GM20000 (cell line): ENCODE results near the gene ENTPD1.
"Not testable (repeated sequence)": the region's sequence is repeated elsewhere in the genome, so short reads cannot be mapped to it uniquely, and the experiment has no call there.

Experiments
- DNase-seq: peaks from one replicate; pipeline ENCODE4 v3.0.0; 2012; ENCODE audit warnings: low spot score
- TF ChIP-seq, protein P1 (sequence below): IDR thresholded peaks from 2 replicates; pipeline ENCODE4 v1.5.1; 2012; ENCODE audit warnings: mild to moderate bottlenecking, control low read depth; ENCODE audit errors: extremely low read depth, missing control alignments

Gene ENTPD1

DNA sequence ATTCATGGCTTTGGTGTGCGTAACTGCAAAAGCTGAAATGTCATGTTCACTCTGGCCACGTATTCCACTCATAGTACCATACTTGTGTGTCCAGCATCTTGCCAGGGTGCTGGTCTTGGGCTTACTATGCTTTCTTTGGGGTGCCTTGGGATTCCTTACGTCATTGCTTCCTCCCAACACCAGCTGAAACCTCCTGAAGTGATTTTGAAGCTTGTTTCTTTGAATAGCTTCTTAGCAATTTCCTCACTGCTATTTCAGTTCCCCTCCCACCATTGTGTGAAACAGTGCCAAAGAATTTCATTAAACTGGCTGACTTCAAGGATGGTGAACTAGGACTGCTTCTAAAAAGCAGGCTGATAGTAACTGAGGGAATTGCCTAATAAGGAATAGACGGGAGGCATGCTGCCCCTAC, 36.9 kb downstream of the ENTPD1 start:
- TF ChIP-seq, protein P1, sequence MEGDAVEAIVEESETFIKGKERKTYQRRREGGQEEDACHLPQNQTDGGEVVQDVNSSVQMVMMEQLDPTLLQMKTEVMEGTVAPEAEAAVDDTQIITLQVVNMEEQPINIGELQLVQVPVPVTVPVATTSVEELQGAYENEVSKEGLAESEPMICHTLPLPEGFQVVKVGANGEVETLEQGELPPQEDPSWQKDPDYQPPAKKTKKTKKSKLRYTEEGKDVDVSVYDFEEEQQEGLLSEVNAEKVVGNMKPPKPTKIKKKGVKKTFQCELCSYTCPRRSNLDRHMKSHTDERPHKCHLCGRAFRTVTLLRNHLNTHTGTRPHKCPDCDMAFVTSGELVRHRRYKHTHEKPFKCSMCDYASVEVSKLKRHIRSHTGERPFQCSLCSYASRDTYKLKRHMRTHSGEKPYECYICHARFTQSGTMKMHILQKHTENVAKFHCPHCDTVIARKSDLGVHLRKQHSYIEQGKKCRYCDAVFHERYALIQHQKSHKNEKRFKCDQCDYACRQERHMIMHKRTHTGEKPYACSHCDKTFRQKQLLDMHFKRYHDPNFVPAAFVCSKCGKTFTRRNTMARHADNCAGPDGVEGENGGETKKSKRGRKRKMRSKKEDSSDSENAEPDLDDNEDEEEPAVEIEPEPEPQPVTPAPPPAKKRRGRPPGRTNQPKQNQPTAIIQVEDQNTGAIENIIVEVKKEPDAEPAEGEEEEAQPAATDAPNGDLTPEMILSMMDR, result no peak
- DNase-seq, result no peak

GRCh38 chr10:95793401-95794045, 37.6 kb downstream of the ENTPD1 start:
- TF ChIP-seq, protein P1, result no peak
- DNase-seq, result no peak

- TF ChIP-seq, protein P1, result no peak
- no peak for DNase-seq
Measured at GRCh38 chr10:95794195-95794594, 38.2 kb downstream of the ENTPD1 start.

- TF ChIP-seq, protein P1, result no peak
- no peak for DNase-seq
Measured at GRCh38 chr10:95795602-95796001, 39.6 kb downstream of the ENTPD1 start.

DNA sequence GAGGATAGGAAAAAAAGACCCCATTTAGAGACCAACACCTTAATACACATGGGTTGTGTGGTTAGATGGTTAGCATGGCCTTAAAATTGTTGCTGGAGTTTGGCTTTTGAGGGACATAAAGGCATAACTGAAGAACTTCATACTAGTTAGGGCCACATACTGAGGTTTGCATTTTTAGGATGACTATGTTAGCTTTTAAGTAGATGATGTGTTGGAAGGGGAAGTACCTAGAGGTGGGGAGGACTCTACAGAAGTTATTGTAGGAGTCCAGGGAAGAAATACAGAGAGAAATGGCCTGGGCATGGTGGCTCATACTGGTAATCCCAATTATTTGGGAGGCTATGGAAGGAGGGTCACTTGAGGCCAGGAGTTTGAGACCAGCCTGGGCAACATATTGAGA, 40.5 kb downstream of the ENTPD1 start:
- DNase-seq, result no peak

GRCh38 chr10:95798096-95798855, 42.3 kb downstream of the ENTPD1 start:
- DNase-seq, result no peak
- TF ChIP-seq, protein P1, result no peak

More for the DNA sequence above, 40.5 kb downstream of the ENTPD1 start:
- TF ChIP-seq, protein P1, result no peak

DNA sequence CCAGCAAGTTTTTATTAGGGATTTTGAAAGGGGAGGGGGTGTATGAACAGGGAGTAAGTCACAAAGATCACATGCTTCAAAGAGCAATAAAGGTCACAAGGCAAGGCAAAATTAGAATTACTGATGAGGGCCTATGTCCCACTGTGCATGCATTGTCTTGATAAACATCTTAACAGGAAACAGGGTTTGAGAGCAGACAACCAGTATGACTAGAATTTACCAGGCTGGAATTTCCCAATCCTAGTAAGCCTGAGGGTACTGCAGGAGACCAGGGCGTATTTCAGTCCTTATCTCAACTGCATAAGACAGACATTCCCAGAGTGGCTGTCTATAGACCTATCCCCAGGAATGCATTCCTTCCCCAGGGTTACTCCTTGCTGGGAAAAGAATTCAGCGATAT, 44.3 kb downstream of the ENTPD1 start:
- not testable (repeated sequence) for DNase-seq

DNA sequence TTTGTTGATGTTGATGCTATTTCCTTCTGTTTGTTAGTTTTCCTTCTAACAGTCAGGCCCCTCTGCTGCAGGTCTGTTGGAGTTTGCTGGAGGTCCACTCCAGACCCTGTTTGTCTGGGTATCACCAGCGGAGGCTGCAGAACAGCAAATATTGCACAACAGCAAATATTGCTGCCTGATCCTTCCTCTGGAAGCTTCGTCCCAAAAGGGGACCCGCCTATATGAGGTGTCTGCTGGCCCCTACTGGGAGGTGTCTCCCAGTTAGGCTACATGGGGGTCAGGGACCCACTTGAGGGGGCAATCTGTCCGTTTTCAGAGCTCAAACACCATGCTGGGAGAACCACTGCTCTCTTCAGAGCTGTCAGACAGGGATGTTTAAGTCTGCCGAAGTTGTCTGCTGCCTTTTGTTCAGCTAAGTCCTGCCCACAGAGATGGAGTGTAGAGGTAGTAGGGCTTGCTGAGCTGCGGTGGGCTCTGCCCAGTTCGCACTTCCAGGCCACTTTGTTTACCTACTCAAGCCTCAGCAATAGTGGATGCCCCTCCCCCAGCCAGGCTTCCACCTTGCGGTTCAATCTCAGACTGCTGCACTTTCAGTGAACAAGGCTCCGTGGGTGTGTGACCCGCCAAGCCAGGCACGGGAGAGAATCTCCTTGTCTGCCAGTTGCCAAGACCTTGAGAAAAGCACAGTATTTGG, 50.9 kb downstream of the ENTPD1 start:
- DNase-seq, result not testable (repeated sequence)

- not testable (repeated sequence) for DNase-seq
Measured at GRCh38 chr10:95808705-95809308, 52.8 kb downstream of the ENTPD1 start.
